HG02623 (cell line): Measurements from ENCODE around the gene SLC35E4.

Experiments used
- ATAC-seq: cut with Tn5 transposase; IDR thresholded peaks from one replicate; pipeline ENCODE4 v1.9.1; 2021; ENCODE audit warnings: moderate library complexity; ENCODE audit not compliant: unreplicated experiment

Gene SLC35E4

GRCh38 chr22:30687358-30687757, 51.8 kb downstream of the SLC35E4 start:
- ATAC-seq: no peak

- no peak for ATAC-seq
Measured at GRCh38 chr22:30689622-30690021, 54.0 kb downstream of the SLC35E4 start.

- no peak for ATAC-seq
Measured at GRCh38 chr22:30691204-30691603, 55.6 kb downstream of the SLC35E4 start.

GRCh38 chr22:30694171-30694639, 58.6 kb downstream of the SLC35E4 start:
- ATAC-seq: no peak

GRCh38 chr22:30694640-30695350, 59.2 kb downstream of the SLC35E4 start, which contains the start of gene OSBP2:
OSBP2 (plus strand) TSS chr22:30694874; CDS start chr22:30694910, 36 bp downstream.
- no peak for ATAC-seq

GRCh38 chr22:30695351-30695851, 59.8 kb downstream of the SLC35E4 start:
- ATAC-seq: no peak

- ATAC-seq: no peak
Measured at GRCh38 chr22:30695871-30696655, 60.5 kb downstream of the SLC35E4 start.
